Measurements from ENCODE around the gene RAD21L1.

RAD21L1 gene

GRCh38 chr20:1278993-1279392, 53.1 kb downstream of the RAD21L1 start:
- DNase-seq (ENCODE audit: insufficient read length): no peak
- no peak for FAIRE-seq
- TF ChIP-seq POLR2A (IDR thresholded peaks at IDR 0.05; ENCODE audit: low read depth, low read length) (no peak), POLR2AphosphoS5 (IDR thresholded peaks at IDR 0.05; ENCODE audit: low read depth, low read length) (no peak), TAF1 (IDR thresholded peaks at IDR 0.05; ENCODE audit: borderline replicate concordance, low read depth, low read length) (no peak)

DNA sequence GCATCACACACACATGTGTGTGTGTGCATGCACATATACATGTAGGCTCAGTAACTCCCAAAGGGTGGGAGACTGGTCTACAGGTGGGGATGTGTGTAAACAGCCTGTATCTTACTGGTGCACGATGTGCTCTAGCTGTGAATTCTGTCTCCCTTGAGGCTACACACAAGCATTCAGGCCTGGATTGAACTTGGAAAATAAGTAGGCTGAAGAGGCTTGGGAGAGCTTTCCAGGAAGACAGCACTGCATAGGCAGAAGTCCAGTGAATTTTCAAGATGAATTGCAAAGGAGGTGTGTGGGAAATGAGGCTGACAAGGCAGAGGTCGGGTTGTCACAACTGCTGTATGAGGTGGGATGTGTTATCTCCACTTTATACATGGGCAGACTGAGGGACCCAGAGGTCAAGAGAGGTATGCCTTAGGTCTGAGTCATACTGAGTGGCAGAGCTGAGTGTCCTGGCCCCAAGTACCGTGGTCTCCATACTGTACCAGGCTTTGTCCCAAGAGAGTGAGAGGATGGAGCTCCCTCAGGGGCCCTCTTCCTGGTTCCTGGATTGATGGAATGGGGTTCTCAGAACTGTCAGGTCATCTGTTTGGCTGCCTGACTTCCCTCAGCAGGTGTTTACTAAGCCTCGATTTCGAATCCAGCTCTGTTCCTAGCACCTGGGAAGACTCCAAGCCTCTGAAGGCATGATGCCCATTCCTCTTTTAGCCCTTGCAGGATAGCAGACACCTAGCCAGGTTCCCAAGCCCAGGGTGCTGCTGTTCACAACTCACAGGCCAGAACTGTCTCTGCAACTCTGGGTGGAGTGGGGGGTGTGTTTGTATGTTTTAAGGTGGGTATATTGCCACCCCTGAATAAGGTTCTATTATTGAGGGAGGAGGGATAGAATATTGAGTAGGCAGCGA, 54.6 kb downstream of the RAD21L1 start:
- TF ChIP-seq POLR2AphosphoS5 (IDR thresholded peaks at IDR 0.05; ENCODE audit: low read depth, low read length): no peak
- TF ChIP-seq TAF1 (IDR thresholded peaks at IDR 0.05; ENCODE audit: borderline replicate concordance, low read depth, low read length): no peak
- no peak for TF ChIP-seq POLR2A (IDR thresholded peaks at IDR 0.05; ENCODE audit: low read depth, low read length)
- FAIRE-seq: no peak
- DNase-seq (ENCODE audit: insufficient read length): no peak

DNA sequence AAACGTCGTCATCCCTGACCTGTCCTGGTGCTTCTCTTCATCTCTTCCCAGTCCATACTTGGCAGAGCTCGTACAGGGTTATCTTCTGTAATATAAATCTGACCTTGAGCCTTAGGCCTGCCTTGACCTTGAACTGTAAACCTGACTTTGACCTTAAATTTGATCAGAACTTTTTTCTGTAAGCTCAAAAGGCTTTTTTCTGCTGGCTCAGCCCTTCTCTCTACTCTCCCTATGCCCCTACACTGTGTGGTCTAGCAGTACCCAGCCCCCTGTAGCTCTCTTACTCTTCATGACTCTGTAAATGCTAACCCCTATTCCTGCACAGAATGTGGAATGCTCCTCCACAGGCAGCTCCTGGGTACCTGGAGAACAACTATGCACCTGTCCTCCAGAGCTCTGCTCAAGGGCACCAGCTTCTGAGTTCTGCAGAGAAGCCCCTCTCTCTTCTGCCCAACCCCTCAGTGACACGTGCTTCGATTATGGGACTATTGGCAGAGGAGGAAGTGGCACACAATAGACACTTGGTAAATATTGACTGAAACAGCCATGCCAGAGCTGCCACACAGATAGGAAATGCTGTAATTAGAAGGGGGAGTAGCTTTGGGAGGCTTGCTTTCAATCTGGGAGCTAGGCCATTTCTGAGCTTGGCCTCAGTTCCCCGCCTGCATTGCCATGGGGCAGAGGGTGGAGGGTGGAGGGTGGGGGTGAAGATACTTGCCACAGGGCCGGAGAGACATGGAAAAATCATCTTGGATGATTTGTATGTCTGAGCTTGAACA, 55.6 kb downstream of the RAD21L1 start:
- DNase-seq (ENCODE audit: insufficient read length) (no peak), FAIRE-seq (no peak)
- TF ChIP-seq POLR2A (IDR thresholded peaks at IDR 0.05; ENCODE audit: low read depth, low read length) (no peak), POLR2AphosphoS5 (IDR thresholded peaks at IDR 0.05; ENCODE audit: low read depth, low read length) (no peak), TAF1 (IDR thresholded peaks at IDR 0.05; ENCODE audit: borderline replicate concordance, low read depth, low read length) (no peak)

DNA sequence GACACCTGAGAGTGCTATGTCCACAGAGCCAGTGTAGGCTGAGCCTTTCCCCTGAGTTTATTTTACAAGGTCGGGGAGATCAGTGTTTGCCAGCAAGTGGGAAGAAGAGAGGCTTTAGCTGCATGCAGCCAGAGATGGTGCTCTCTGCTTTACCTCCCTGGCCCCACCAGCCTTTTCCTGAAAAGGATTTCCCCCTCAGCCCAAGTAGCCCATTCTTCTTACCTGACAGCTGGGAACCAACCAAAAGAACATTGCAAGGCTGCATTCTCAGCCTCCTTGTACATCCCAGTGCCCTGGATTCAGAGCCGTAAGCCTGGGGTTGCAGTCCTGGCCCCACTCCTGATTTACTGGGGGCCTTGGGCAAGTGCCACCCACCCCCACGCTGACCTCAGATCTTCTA, 57.1 kb downstream of the RAD21L1 start:
- no peak for DNase-seq (ENCODE audit: insufficient read length)
- no peak for FAIRE-seq
- TF ChIP-seq POLR2AphosphoS5 (IDR thresholded peaks at IDR 0.05; ENCODE audit: low read depth, low read length): no peak
- TF ChIP-seq TAF1 (IDR thresholded peaks at IDR 0.05; ENCODE audit: borderline replicate concordance, low read depth, low read length): no peak
- no peak for TF ChIP-seq POLR2A (IDR thresholded peaks at IDR 0.05; ENCODE audit: low read depth, low read length)

GRCh38 chr20:1283522-1284510, 58.0 kb downstream of the RAD21L1 start:
- TF ChIP-seq TAF1 (IDR thresholded peaks at IDR 0.05; ENCODE audit: borderline replicate concordance, low read depth, low read length) (no peak), POLR2A (IDR thresholded peaks at IDR 0.05; ENCODE audit: low read depth, low read length) (no peak), POLR2AphosphoS5 (IDR thresholded peaks at IDR 0.05; ENCODE audit: low read depth, low read length) (no peak)
- DNase-seq (ENCODE audit: insufficient read length) (no peak), FAIRE-seq (no peak)

- DNase-seq (ENCODE audit: insufficient read length): no peak
- FAIRE-seq: no peak
- TF ChIP-seq POLR2A (IDR thresholded peaks at IDR 0.05; ENCODE audit: low read depth, low read length) (no peak), TAF1 (IDR thresholded peaks at IDR 0.05; ENCODE audit: borderline replicate concordance, low read depth, low read length) (no peak), POLR2AphosphoS5 (IDR thresholded peaks at IDR 0.05; ENCODE audit: low read depth, low read length) (no peak)
Measured at GRCh38 chr20:1286267-1287024, 60.6 kb downstream of the RAD21L1 start.

GRCh38 chr20:1287306-1287705, 61.5 kb downstream of the RAD21L1 start:
- DNase-seq (ENCODE audit: insufficient read length): no peak
- FAIRE-seq: no peak
- TF ChIP-seq POLR2AphosphoS5 (IDR thresholded peaks at IDR 0.05; ENCODE audit: low read depth, low read length) (no peak), TAF1 (IDR thresholded peaks at IDR 0.05; ENCODE audit: borderline replicate concordance, low read depth, low read length) (no peak), POLR2A (IDR thresholded peaks at IDR 0.05; ENCODE audit: low read depth, low read length) (no peak)

DNA sequence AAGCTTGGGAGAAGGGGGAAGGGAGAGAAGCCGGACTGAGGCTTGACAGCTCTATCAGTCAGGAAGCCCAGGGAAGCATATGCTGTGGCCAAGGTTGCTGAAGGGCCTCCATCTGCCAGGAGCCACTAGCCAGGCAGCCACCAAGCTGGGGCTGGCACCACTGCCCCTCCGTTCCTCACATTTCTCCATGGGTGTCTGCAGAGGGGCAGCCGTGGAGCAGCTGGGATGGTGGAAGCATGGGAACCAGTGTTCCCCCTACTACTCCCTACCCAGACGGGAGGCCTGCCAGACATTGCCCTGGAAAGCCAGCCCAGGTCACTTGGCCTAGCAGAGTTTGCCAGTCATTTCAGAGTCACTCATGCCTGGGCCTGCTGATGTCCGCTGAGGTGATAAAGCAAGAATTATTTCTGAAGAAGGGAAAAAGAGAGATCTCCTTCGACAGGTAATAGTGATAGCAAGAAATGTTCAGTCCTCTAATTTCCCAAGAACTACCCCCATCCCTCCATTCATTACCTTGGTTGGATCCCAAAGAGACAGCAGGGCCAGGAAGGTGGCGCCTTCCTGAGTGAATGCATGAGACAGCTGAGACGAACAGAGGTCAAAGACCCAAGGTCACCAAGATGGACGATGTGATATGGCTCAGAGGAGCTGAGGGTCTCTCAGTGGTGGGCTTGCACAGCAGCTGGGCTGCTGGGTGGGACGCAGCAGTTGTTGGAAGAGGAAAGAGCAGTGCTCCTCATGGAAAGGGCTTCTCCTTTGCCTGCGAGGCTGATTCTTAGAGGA, 62.1 kb downstream of the RAD21L1 start:
- FAIRE-seq: no peak
- TF ChIP-seq POLR2A (IDR thresholded peaks at IDR 0.05; ENCODE audit: low read depth, low read length): no peak
- no peak for TF ChIP-seq POLR2AphosphoS5 (IDR thresholded peaks at IDR 0.05; ENCODE audit: low read depth, low read length)
- TF ChIP-seq TAF1 (IDR thresholded peaks at IDR 0.05; ENCODE audit: borderline replicate concordance, low read depth, low read length): no peak
- no peak for DNase-seq (ENCODE audit: insufficient read length)

GRCh38 chr20:1291191-1291741, 65.4 kb downstream of the RAD21L1 start:
- no peak for FAIRE-seq
- TF ChIP-seq POLR2A (IDR thresholded peaks at IDR 0.05; ENCODE audit: low read depth, low read length) (no peak), TAF1 (IDR thresholded peaks at IDR 0.05; ENCODE audit: borderline replicate concordance, low read depth, low read length) (no peak), POLR2AphosphoS5 (IDR thresholded peaks at IDR 0.05; ENCODE audit: low read depth, low read length) (no peak)
- no peak for DNase-seq (ENCODE audit: insufficient read length)
